H9 (cell line): ENCODE data around the gene S100B. TPM values are rescaled to one million over a fixed set of nuclear protein-coding genes. Genes with fewer than 3 reads are reported as not detected.

Experiments used
- DNase-seq: peaks from one replicate; pipeline ENCODE4 v3.0.0-alpha.2; 2017
- H2AFZ ChIP-seq: one replicate; pipeline ENCODE4 v1.6.1; 2013; ENCODE audit warnings: mild to moderate bottlenecking, low read length, control low read depth, moderate library complexity
- H2AK5ac ChIP-seq: 2 replicates; pipeline ENCODE4 v1.6.1; 2013; ENCODE audit warnings: low read length, control low read depth, mixed read lengths; ENCODE audit not compliant: insufficient read length
- H2BK120ac ChIP-seq: one replicate; pipeline ENCODE4 v1.6.1; 2013; ENCODE audit warnings: low read depth, mild to moderate bottlenecking, low read length, control low read depth, inconsistent platforms; ENCODE audit not compliant: poor library complexity, severe bottlenecking
- H2BK12ac ChIP-seq: 2 replicates; pipeline ENCODE4 v1.6.1; 2013; ENCODE audit warnings: low read length, control low read depth, mixed read lengths, low read depth; ENCODE audit not compliant: insufficient read length
- H2BK15ac ChIP-seq: 2 replicates; pipeline ENCODE4 v1.6.1; 2013; ENCODE audit warnings: low read depth, low read length, control low read depth
- H2BK20ac ChIP-seq: one replicate; pipeline ENCODE4 v1.6.1; 2013; ENCODE audit warnings: low read depth, mild to moderate bottlenecking, low read length, control low read depth, inconsistent platforms; ENCODE audit not compliant: poor library complexity, severe bottlenecking
- H2BK5ac ChIP-seq: 2 replicates; pipeline ENCODE4 v1.6.1; 2013; ENCODE audit warnings: low read length, control low read depth, mixed read lengths; ENCODE audit not compliant: insufficient read length
- H3K14ac ChIP-seq: 2 replicates; pipeline ENCODE4 v1.6.1; 2013; ENCODE audit warnings: low read length, control low read depth; ENCODE audit not compliant: insufficient read depth
- H3K18ac ChIP-seq: 2 replicates; pipeline ENCODE4 v1.6.1; 2013; ENCODE audit warnings: low read depth, mild to moderate bottlenecking, mixed read lengths, low read length, control low read depth; ENCODE audit not compliant: insufficient read length
- H3K23ac ChIP-seq: 2 replicates; pipeline ENCODE4 v1.6.1; 2013; ENCODE audit warnings: low read length, control low read depth, mixed read lengths, low read depth; ENCODE audit not compliant: insufficient read length
- H3K23me2 ChIP-seq: 2 replicates; pipeline ENCODE4 v1.6.1; 2013; ENCODE audit warnings: low read depth, mild to moderate bottlenecking, mixed read lengths, low read length, control low read depth; ENCODE audit not compliant: insufficient read length, poor library complexity, severe bottlenecking
- H3K27ac ChIP-seq: 2 replicates; pipeline ENCODE4 v1.5.1; 2013; ENCODE audit warnings: low read length, control low read depth, mixed read lengths, low read depth; ENCODE audit not compliant: insufficient read length
- H3K27me3 ChIP-seq: 2 replicates; pipeline ENCODE4 v1.6.1; 2013; ENCODE audit warnings: low read length, control low read depth, inconsistent platforms; ENCODE audit not compliant: insufficient read depth
- H3K4ac ChIP-seq: 2 replicates; pipeline ENCODE4 v1.6.1; 2013; ENCODE audit warnings: low read depth, mild to moderate bottlenecking, control low read depth, inconsistent platforms, low read length, moderate library complexity
- H3K4me1 ChIP-seq: 2 replicates; pipeline ENCODE4 v1.6.1; 2013; ENCODE audit warnings: low read length, control low read depth, inconsistent platforms; ENCODE audit not compliant: insufficient read depth
- H3K4me2 ChIP-seq: 2 replicates; pipeline ENCODE4 v1.6.1; 2013; ENCODE audit warnings: low read length, control low read depth, mixed read lengths; ENCODE audit not compliant: insufficient read length, insufficient read depth
- H3K56ac ChIP-seq: 2 replicates; pipeline ENCODE4 v1.6.1; 2013; ENCODE audit warnings: low read depth, mild to moderate bottlenecking, mixed read lengths, low read length, control low read depth; ENCODE audit not compliant: insufficient read length
- H3K79me1 ChIP-seq: 2 replicates; pipeline ENCODE4 v1.6.1; 2013; ENCODE audit warnings: low read depth, mild to moderate bottlenecking, moderate library complexity, low read length, control low read depth, inconsistent platforms; ENCODE audit not compliant: insufficient read depth, poor library complexity, severe bottlenecking
- H3K79me2 ChIP-seq: 2 replicates; pipeline ENCODE4 v1.6.1; 2013; ENCODE audit warnings: low read length, control low read depth, inconsistent platforms; ENCODE audit not compliant: insufficient read depth
- H3K9ac ChIP-seq: 2 replicates; pipeline ENCODE4 v1.6.1; 2013; ENCODE audit warnings: low read length, control low read depth, mixed read lengths; ENCODE audit not compliant: insufficient read length; ENCODE audit errors: extremely low read depth
- H3K9me3 ChIP-seq: one replicate; pipeline ENCODE4 v1.6.1; 2013; ENCODE audit warnings: low read depth, low read length, inconsistent platforms; ENCODE audit not compliant: control insufficient read depth
- H3T11ph ChIP-seq: one replicate; pipeline ENCODE4 v1.6.1; 2013; ENCODE audit warnings: mild to moderate bottlenecking, low read length, control low read depth, inconsistent platforms
- H4K20me1 ChIP-seq: one replicate; pipeline ENCODE4 v1.6.1; 2013; ENCODE audit not compliant: control insufficient read depth, insufficient read length, insufficient read depth
- H4K5ac ChIP-seq: 2 replicates; pipeline ENCODE4 v1.6.1; 2013; ENCODE audit warnings: low read depth, mild to moderate bottlenecking, mixed read lengths, low read length, control low read depth; ENCODE audit not compliant: insufficient read length
- H4K8ac ChIP-seq: replicated peaks from 2 replicates; pipeline ENCODE4 v1.6.1; 2013; ENCODE audit warnings: low read length, control low read depth, mixed read lengths, low read depth; ENCODE audit not compliant: insufficient read length
- H4K91ac ChIP-seq: 2 replicates; pipeline ENCODE4 v1.6.1; 2013; ENCODE audit warnings: low read depth, mild to moderate bottlenecking, moderate library complexity, mixed read lengths, low read length, control low read depth; ENCODE audit not compliant: insufficient read length
- H3K27ac Mint-ChIP-seq, 3 experiments: 2 replicates in 2 of 3; 3 replicates in 1 of 3; pipeline ENCODE4 v1.8.0; 2020 to 2021; ENCODE audit warnings: mixed read lengths in 3 of 3, mild to moderate bottlenecking in 1 of 3, moderate library complexity in 1 of 3
- H3K27me3 Mint-ChIP-seq: 2 replicates; pipeline ENCODE4 v1.8.0; 2021; ENCODE audit warnings: low read depth, mild to moderate bottlenecking, moderate library complexity, mixed read lengths
- H3K36me3 Mint-ChIP-seq, 3 experiments: 2 replicates in 2 of 3; 3 replicates in 1 of 3; pipeline ENCODE4 v1.8.0; 2020 to 2021; ENCODE audit warnings: low read depth in 3 of 3, mixed read lengths in 3 of 3; ENCODE audit not compliant: insufficient read depth in 1 of 3
- H3K4me1 Mint-ChIP-seq, 2 experiments: 2 replicates each; pipeline ENCODE4 v1.8.0; 2020; ENCODE audit warnings: mixed read lengths in 2 of 2
- H3K4me3 Mint-ChIP-seq, 2 experiments: 2 replicates in 1 of 2; 3 replicates in 1 of 2; pipeline ENCODE4 v1.8.0; 2020 to 2021; ENCODE audit warnings: mild to moderate bottlenecking in 2 of 2, mixed read lengths in 2 of 2, moderate library complexity in 1 of 2
- H3K9me3 Mint-ChIP-seq, 2 experiments: 2 replicates in 1 of 2; 3 replicates in 1 of 2; pipeline ENCODE4 v1.8.0; 2020; ENCODE audit warnings: mild to moderate bottlenecking in 2 of 2, mixed read lengths in 2 of 2, moderate library complexity in 1 of 2
- CTCF ChIP-seq: fragments of 200-600 bp; sonication (generic); conservative IDR thresholded peaks from 3 replicates; pipeline ENCODE4 v1.8.0; 2021; ENCODE audit warnings: antibody characterized with exemption, mild to moderate bottlenecking
- WGBS: extraction: QIAGEN DNeasy Blood & Tissue Kit; methylation state at CpG from one replicate; pipeline ENCODE4 v1.1.7; 2013; ENCODE audit warnings: missing lambda C conversion rate, low lambda C conversion rate, mixed read lengths; ENCODE audit not compliant: insufficient read length; ENCODE audit errors: extremely low coverage; 5-methylcytosine and 5-hydroxymethylcytosine counted together
- total RNA-seq: library from RNA; stranded (reverse); gene quantifications from 2 replicates; pipeline ENCODE4 v1.2.1, GENCODE V29; 2021

The S100B gene
- total RNA-seq, 1 experiment from 2014 or later, result 0.26 TPM

- no peak overlapping the region for H2AFZ ChIP-seq
- no peak overlapping the region for H2BK5ac ChIP-seq
- H4K5ac ChIP-seq, result no peak overlapping the region
- peaks cover 0 to 8% of the 10 kb centered on the region in 2 experiments; a peak in 3 of 5 replicates for H3K9me3 Mint-ChIP-seq
- H4K8ac ChIP-seq, result no peak overlapping the region
- peaks cover 40 to 59% (median 59%) of the 10 kb centered on the region in 3 experiments for H3K36me3 Mint-ChIP-seq
- H3K56ac ChIP-seq, result no peak overlapping the region
- no peaks in the 10 kb centered on the region for H3K23me2 ChIP-seq
- no peak overlapping the region for H3K4ac ChIP-seq
- H3K9ac ChIP-seq, result no peak overlapping the region
- DNase-seq, result no peak
- no peak overlapping the region for H3T11ph ChIP-seq
- H2AK5ac ChIP-seq, result no peak overlapping the region
- H3K79me2 ChIP-seq, result no peaks in the 10 kb centered on the region
- TF ChIP-seq CTCF, result no peak
- no peaks in the 10 kb centered on the region for H3K27me3 ChIP-seq
- no peak overlapping the region for H2BK20ac ChIP-seq
- no peaks in the 10 kb centered on the region for H3K79me1 ChIP-seq
- no peak overlapping the region for H3K27ac ChIP-seq
- no peaks in the 10 kb centered on the region for H4K20me1 ChIP-seq
- no peaks in the 10 kb centered on the region for H3K4me1 ChIP-seq
- H3K14ac ChIP-seq, result no peak overlapping the region
- no peak overlapping the region for H2BK12ac ChIP-seq
- H3K9me3 ChIP-seq, result no peaks in the 10 kb centered on the region
- no peaks in the 10 kb centered on the region for H3K4me1 Mint-ChIP-seq
- H3K27ac Mint-ChIP-seq, result no peak overlapping the region
- no peak overlapping the region for H2BK120ac ChIP-seq
- no peak overlapping the region for H3K18ac ChIP-seq
- H2BK15ac ChIP-seq, result no peak overlapping the region
- no CpG with 5 or more reads among the region's 4 CpGs for WGBS
- no peak overlapping the region for H3K4me2 ChIP-seq
- no peaks in the 10 kb centered on the region for H3K27me3 Mint-ChIP-seq
- H3K4me3 Mint-ChIP-seq, result no peak overlapping the region
- H3K23ac ChIP-seq, result no peak overlapping the region
- H4K91ac ChIP-seq, result no peak overlapping the region
Measured at GRCh38 chr21:46568562-46568961, 36.3 kb downstream of the S100B start.
